ENCODE data around the gene FSCN2. TPM values are rescaled to one million over a fixed set of nuclear protein-coding genes. Genes with fewer than 3 reads are reported as not detected.

The FSCN2 gene
- total RNA-seq, 4 donors from 2014 or later, result 0.20 to 0.46 TPM; not detected in 2

GRCh38 chr17:81578561-81579225, 50.5 kb downstream of the FSCN2 start:
- Histone ChIP-seq H3K27me3 (no peaks in the 10 kb centered on the region), H3K4me1 (peaks cover 12 to 17% of the 10 kb centered on the region in 2 donors), H3K36me3 (peaks cover 2 to 46% of the 10 kb centered on the region in 2 donors), H3K4me3 (no peak overlapping the region), H3K9me3 (no peaks in the 10 kb centered on the region), H3K27ac (no peak overlapping the region)
- in situ Hi-C loops (cut with MboI; ENCODE audit: low sequenced_read_pairs in 4 of 4), result no loop called here
- intact Hi-C loops (cut with DNase I; ENCODE audit: low total_unique reads), result no loop called here
- ATAC-seq (no peak), DNase-seq (no peak)
- TF ChIP-seq POLR2A (IDR thresholded peaks at IDR 0.05) (no peak), CTCF (IDR thresholded peaks at IDR 0.05 in 4 of 5, conservative IDR thresholded peaks at IDR 0.05 in 1 of 5) (no peak)

GRCh38 chr17:81579298-81579697, 51.1 kb downstream of the FSCN2 start:
- ATAC-seq (no peak), DNase-seq (no peak)
- H3K36me3 ChIP-seq, result peaks cover 6 to 46% of the 10 kb centered on the region in 2 donors
- H3K27ac ChIP-seq, result no peak overlapping the region
- no peaks in the 10 kb centered on the region for H3K27me3 ChIP-seq
- intact Hi-C loops (cut with DNase I; ENCODE audit: low total_unique reads) (no loop called here), in situ Hi-C loops (cut with MboI; ENCODE audit: low sequenced_read_pairs in 4 of 4) (no loop called here)
- H3K4me3 ChIP-seq, result no peak overlapping the region
- peaks cover 12 to 17% of the 10 kb centered on the region in 2 donors for H3K4me1 ChIP-seq
- TF ChIP-seq CTCF (IDR thresholded peaks at IDR 0.05 in 4 of 5, conservative IDR thresholded peaks at IDR 0.05 in 1 of 5) (no peak), POLR2A (IDR thresholded peaks at IDR 0.05) (no peak)
- no peaks in the 10 kb centered on the region for H3K9me3 ChIP-seq

GRCh38 chr17:81579821-81580321, 51.7 kb downstream of the FSCN2 start:
- intact Hi-C loops (cut with DNase I; ENCODE audit: low total_unique reads) (no loop called here), in situ Hi-C loops (cut with MboI; ENCODE audit: low sequenced_read_pairs in 4 of 4) (no loop called here)
- no peak for ATAC-seq
- no peak overlapping the region for H3K4me3 ChIP-seq
- peaks cover 6 to 50% of the 10 kb centered on the region in 2 donors for H3K36me3 ChIP-seq
- no peaks in the 10 kb centered on the region for H3K27me3 ChIP-seq
- TF ChIP-seq CTCF (IDR thresholded peaks at IDR 0.05 in 4 of 5, conservative IDR thresholded peaks at IDR 0.05 in 1 of 5), result no peak
- no peak for TF ChIP-seq POLR2A (IDR thresholded peaks at IDR 0.05)
- H3K27ac ChIP-seq, result no peak overlapping the region
- H3K4me1 ChIP-seq, result peaks cover 12 to 17% of the 10 kb centered on the region in 2 donors
- H3K9me3 ChIP-seq, result no peaks in the 10 kb centered on the region
- DNase-seq, result no peak

- in situ Hi-C loops (cut with MboI; ENCODE audit: low sequenced_read_pairs in 4 of 4) (no loop called here), intact Hi-C loops (cut with DNase I; ENCODE audit: low total_unique reads) (no loop called here)
- Histone ChIP-seq H3K27me3 (no peaks in the 10 kb centered on the region), H3K27ac (no peak overlapping the region), H3K4me3 (no peak overlapping the region), H3K4me1 (peaks cover 12 to 17% of the 10 kb centered on the region in 2 donors), H3K36me3 (peaks cover 6 to 56% of the 10 kb centered on the region in 2 donors), H3K9me3 (no peaks in the 10 kb centered on the region)
- ATAC-seq, result no peak
- no peak for TF ChIP-seq POLR2A (IDR thresholded peaks at IDR 0.05)
- TF ChIP-seq CTCF (IDR thresholded peaks at IDR 0.05 in 4 of 5, conservative IDR thresholded peaks at IDR 0.05 in 1 of 5), result no peak
- no peak for DNase-seq
Observed at GRCh38 chr17:81580481-81580880, 52.3 kb downstream of the FSCN2 start.
